ENCODE results near the gene BSN.

BSN gene

GRCh38 chr3:49719214-49719884 lies 165.1 kb downstream of the BSN start, which contains the start of gene AMIGO3:
AMIGO3 (minus strand) TSS chr3:49719684; CDS start chr3:49719465, 219 bp downstream.
- peak; percentile 88 to 89 for DNase-seq
